ENCODE measurements around the gene RBM44. TPM values are rescaled to one million over a fixed set of nuclear protein-coding genes. Genes with fewer than 3 reads are reported as not detected.

The RBM44 gene
- total and polyA plus RNA-seq, 2 experiments from 2014 or later: 0.11 TPM; not detected in 1

GRCh38 chr2:237861875-237862527 is 63.4 kb downstream of the RBM44 start:
- Histone ChIP-seq H4K20me1 (ENCODE audit: insufficient read depth) (no peaks in the 10 kb centered on the region), H3K4me2 (ENCODE audit: unreplicated experiment) (no peak overlapping the region), H3K4me1 (ENCODE audit: insufficient read depth) (peaks cover 41% of the 10 kb centered on the region), H3K27me3 (replicated peaks; ENCODE audit: insufficient read depth) (no peaks in the 10 kb centered on the region), H3K36me3 (ENCODE audit: low read depth) (no peaks in the 10 kb centered on the region), H3F3A (ENCODE audit: insufficient read depth) (peaks cover 24% of the 10 kb centered on the region), H3K27ac (no peak overlapping the region), H3K4me3 (no peak overlapping the region), H3K9ac (no peak overlapping the region), H2AFZ (no peak overlapping the region), H3K9me2 (ENCODE audit: insufficient read depth) (no peaks in the 10 kb centered on the region), H3K79me2 (ENCODE audit: insufficient read depth) (no peaks in the 10 kb centered on the region), H3K9me3 (ENCODE audit: low read depth) (no peaks in the 10 kb centered on the region)
- in situ Hi-C loops (cut with MboI): loop anchor here (10.0 kb wide), 1 partner anchor 403 kb away; no protein-coding TSS in a partner anchor
- no peak for TF ChIP-seq EZH2 (IDR thresholded peaks at IDR 0.05; ENCODE audit: insufficient read depth, poor library complexity, severe bottlenecking)
- TF ChIP-seq EZH2phosphoT487 (IDR thresholded peaks at IDR 0.05; ENCODE audit: insufficient read depth, low read depth): no peak
- WGBS, 2 experiments (ENCODE audit: low coverage in 1 of 2, low lambda C conversion rate in 2 of 2, missing lambda C conversion rate in 2 of 2): 56 to 58% methylated on average over 11 of the region's 11 CpGs
- DNase-seq: peak; percentile 31

DNA sequence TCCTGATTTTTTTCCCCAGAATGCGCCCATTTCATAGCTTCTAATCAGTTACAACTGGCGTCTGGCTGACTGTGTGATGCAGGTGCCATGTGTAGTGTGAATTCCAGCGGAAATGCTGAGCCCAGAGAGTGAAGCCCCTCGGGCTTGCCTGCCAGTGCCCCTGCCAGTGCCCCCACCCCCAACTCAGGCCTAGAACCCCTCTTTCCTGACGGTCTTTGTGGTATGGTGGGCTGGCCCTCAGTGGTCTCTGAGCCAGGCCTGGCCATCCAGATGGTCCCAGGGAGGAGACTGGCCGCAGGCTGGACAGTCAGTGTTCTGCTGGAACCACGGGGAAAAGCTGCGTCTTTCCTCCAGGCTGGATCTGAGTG is 63.9 kb downstream of the RBM44 start:
- no peaks in the 10 kb centered on the region for H3K36me3 ChIP-seq (ENCODE audit: low read depth)
- no peak for DNase-seq
- H3K9me2 ChIP-seq (ENCODE audit: insufficient read depth): no peaks in the 10 kb centered on the region
- no peaks in the 10 kb centered on the region for H3K9me3 ChIP-seq (ENCODE audit: low read depth)
- in situ Hi-C loops (cut with MboI): loop anchor here (10.0 kb wide), 1 partner anchor 402 kb away; no protein-coding TSS in a partner anchor
- peaks cover 41% of the 10 kb centered on the region for H3K4me1 ChIP-seq (ENCODE audit: insufficient read depth)
- no peak overlapping the region for H3K9ac ChIP-seq
- H3K27ac ChIP-seq: no peak overlapping the region
- H3K4me2 ChIP-seq (ENCODE audit: unreplicated experiment): no peak overlapping the region
- 87 to 91% methylated on average over 8 of the region's 8 CpGs for WGBS, 2 experiments (ENCODE audit: low coverage in 1 of 2, low lambda C conversion rate in 2 of 2, missing lambda C conversion rate in 2 of 2)
- TF ChIP-seq EZH2 (IDR thresholded peaks at IDR 0.05; ENCODE audit: insufficient read depth, poor library complexity, severe bottlenecking) (no peak), EZH2phosphoT487 (IDR thresholded peaks at IDR 0.05; ENCODE audit: insufficient read depth, low read depth) (no peak)
- H3K4me3 ChIP-seq: no peak overlapping the region
- H4K20me1 ChIP-seq (ENCODE audit: insufficient read depth): no peaks in the 10 kb centered on the region
- no peak overlapping the region for H2AFZ ChIP-seq
- no peaks in the 10 kb centered on the region for H3K27me3 ChIP-seq (replicated peaks; ENCODE audit: insufficient read depth)
- peaks cover 24% of the 10 kb centered on the region for H3F3A ChIP-seq (ENCODE audit: insufficient read depth)
- H3K79me2 ChIP-seq (ENCODE audit: insufficient read depth): no peaks in the 10 kb centered on the region

DNA sequence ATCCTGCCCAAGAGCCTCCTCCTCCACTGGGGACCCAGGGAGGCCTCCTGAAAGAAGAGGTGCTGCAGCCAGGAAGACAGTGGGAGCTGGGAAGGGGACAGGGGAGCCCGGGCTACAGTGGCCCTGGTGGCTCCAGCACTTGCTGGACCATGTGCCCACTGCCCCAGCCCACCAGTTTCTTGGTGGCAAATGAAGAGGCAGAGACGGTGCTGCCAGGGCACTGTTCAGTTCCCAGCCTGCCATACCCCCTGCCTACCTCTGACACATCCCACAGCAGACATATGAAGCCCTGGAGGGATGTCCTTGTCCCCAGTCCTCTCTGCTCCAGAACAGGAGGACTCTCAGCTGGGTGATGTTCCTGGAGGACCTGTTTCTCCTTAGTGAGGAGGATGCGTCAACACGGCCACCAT is 64.5 kb downstream of the RBM44 start:
- in situ Hi-C loops (cut with MboI): loop anchor here (10.0 kb wide), 1 partner anchor 402 kb away; no protein-coding TSS in a partner anchor
- WGBS, 2 experiments (ENCODE audit: low coverage in 1 of 2, low lambda C conversion rate in 2 of 2, missing lambda C conversion rate in 2 of 2): 89 to 93% methylated on average over 4 of the region's 4 CpGs
- Histone ChIP-seq H3K9me2 (ENCODE audit: insufficient read depth) (no peaks in the 10 kb centered on the region), H3K4me2 (ENCODE audit: unreplicated experiment) (no peak overlapping the region), H3K36me3 (ENCODE audit: low read depth) (no peaks in the 10 kb centered on the region), H3K9ac (no peak overlapping the region), H4K20me1 (ENCODE audit: insufficient read depth) (no peaks in the 10 kb centered on the region), H3K27me3 (replicated peaks; ENCODE audit: insufficient read depth) (no peaks in the 10 kb centered on the region), H3K4me1 (ENCODE audit: insufficient read depth) (peaks cover 41% of the 10 kb centered on the region), H3K9me3 (ENCODE audit: low read depth) (no peaks in the 10 kb centered on the region), H3K27ac (no peak overlapping the region), H3K79me2 (ENCODE audit: insufficient read depth) (no peaks in the 10 kb centered on the region), H3F3A (ENCODE audit: insufficient read depth) (peaks cover 24% of the 10 kb centered on the region), H3K4me3 (no peak overlapping the region), H2AFZ (no peak overlapping the region)
- TF ChIP-seq EZH2phosphoT487 (IDR thresholded peaks at IDR 0.05; ENCODE audit: insufficient read depth, low read depth): no peak
- no peak for TF ChIP-seq EZH2 (IDR thresholded peaks at IDR 0.05; ENCODE audit: insufficient read depth, poor library complexity, severe bottlenecking)
- no peak for DNase-seq

GRCh38 chr2:237863689-237864443 is 65.3 kb downstream of the RBM44 start:
- Histone ChIP-seq H4K20me1 (ENCODE audit: insufficient read depth) (no peaks in the 10 kb centered on the region), H3K36me3 (ENCODE audit: low read depth) (no peaks in the 10 kb centered on the region), H3K9ac (no peak overlapping the region), H3K27ac (no peak overlapping the region), H3K9me2 (ENCODE audit: insufficient read depth) (no peaks in the 10 kb centered on the region), H2AFZ (no peak overlapping the region), H3K4me3 (no peak overlapping the region), H3K27me3 (replicated peaks; ENCODE audit: insufficient read depth) (no peaks in the 10 kb centered on the region), H3K4me2 (ENCODE audit: unreplicated experiment) (no peak overlapping the region), H3K79me2 (ENCODE audit: insufficient read depth) (no peaks in the 10 kb centered on the region), H3K9me3 (ENCODE audit: low read depth) (no peaks in the 10 kb centered on the region), H3K4me1 (ENCODE audit: insufficient read depth) (peaks cover 36% of the 10 kb centered on the region), H3F3A (ENCODE audit: insufficient read depth) (peaks cover 24% of the 10 kb centered on the region)
- in situ Hi-C loops (cut with MboI): loop anchor here (10.0 kb wide), 1 partner anchor 401 kb away; no protein-coding TSS in a partner anchor
- WGBS, 2 experiments (ENCODE audit: low coverage in 1 of 2, low lambda C conversion rate in 2 of 2, missing lambda C conversion rate in 2 of 2): 91 to 94% methylated on average over 18 to 22 of the region's 22 CpGs
- TF ChIP-seq EZH2 (IDR thresholded peaks at IDR 0.05; ENCODE audit: insufficient read depth, poor library complexity, severe bottlenecking): no peak
- no peak for TF ChIP-seq EZH2phosphoT487 (IDR thresholded peaks at IDR 0.05; ENCODE audit: insufficient read depth, low read depth)
- no peak for DNase-seq
